ENCODE data around the gene MARF1. TPM values are rescaled to one million over a fixed set of nuclear protein-coding genes. Genes with fewer than 3 reads are reported as not detected.

MARF1 gene
- total RNA-seq, 1 experiment from 2014 or later = 68.1 TPM

- TF ChIP-seq EZH2 (IDR thresholded peaks at IDR 0.05; ENCODE audit: low read depth) (no peak), CTCF (conservative IDR thresholded peaks at IDR 0.05) (no peak)
- H3K27me3 ChIP-seq (ENCODE audit: insufficient read depth, low read depth) = no peaks in the 10 kb centered on the region
- no peaks in the 10 kb centered on the region for H3K9me3 ChIP-seq (ENCODE audit: insufficient read depth, low read depth)
- H4K20me1 ChIP-seq (ENCODE audit: insufficient read depth) = no peaks in the 10 kb centered on the region
- H3K79me2 ChIP-seq (ENCODE audit: low read depth) = peaks cover 18% of the 10 kb centered on the region; the same call in 1 of the 2 replicates
- H3K4me1 ChIP-seq (replicated peaks; ENCODE audit: insufficient read depth) = peaks cover 22% of the 10 kb centered on the region
- CTCF ChIA-PET = interaction anchor here (0.6 kb wide), 2 partner anchors 19 to 57 kb away, joined by 3 to 8 read pairs; no protein-coding TSS in a partner anchor
- BruUV-seq (replicated peaks) = no TSS peak
- POLR2A ChIA-PET (ENCODE audit: unreplicated experiment) = interaction anchor here (0.6 kb wide), 1 partner anchor 24 kb away, joined by 7 read pairs; no protein-coding TSS in a partner anchor
- no peaks in the 10 kb centered on the region for H3K9me2 ChIP-seq (ENCODE audit: insufficient read depth)
- intact Hi-C loops (cut with micrococcal nuclease; ENCODE audit: unreplicated experiment) = no loop called here
- no peak for DNase-seq
- H3K36me3 ChIP-seq (ENCODE audit: low read depth) = peaks cover 25% of the 10 kb centered on the region; the same call in 1 of the 2 replicates
- H2AFZ ChIP-seq = no peak overlapping the region
- peaks cover 34% of the 10 kb centered on the region for H3F3A ChIP-seq (ENCODE audit: insufficient read depth, low read depth)
- H3K27ac ChIP-seq = peak overlapping the region; percentile 41
- H3K4me2 ChIP-seq = no peak overlapping the region; the same call in 1 of the 2 replicates
- H3K4me3 ChIP-seq = no peak overlapping the region
These were observed 28.7 kb upstream of the MARF1 start for GRCh38 chr16:15671530-15672117.

- Histone ChIP-seq H3K9me2 (ENCODE audit: insufficient read depth) (no peaks in the 10 kb centered on the region), H3K27me3 (ENCODE audit: insufficient read depth, low read depth) (no peaks in the 10 kb centered on the region), H3K4me3 (no peak overlapping the region), H3K4me2 (no peak overlapping the region), H3K4me1 (replicated peaks; ENCODE audit: insufficient read depth) (peaks cover 10% of the 10 kb centered on the region), H3K9me3 (ENCODE audit: insufficient read depth, low read depth) (no peaks in the 10 kb centered on the region), H3K27ac (no peak overlapping the region), H4K20me1 (ENCODE audit: insufficient read depth) (no peaks in the 10 kb centered on the region), H3K79me2 (ENCODE audit: low read depth) (peaks cover 5% of the 10 kb centered on the region; the same call in 1 of the 2 replicates), H3F3A (ENCODE audit: insufficient read depth, low read depth) (peaks cover 22% of the 10 kb centered on the region), H3K36me3 (ENCODE audit: low read depth) (peaks cover 21% of the 10 kb centered on the region), H2AFZ (no peak overlapping the region)
- TF ChIP-seq CTCF (conservative IDR thresholded peaks at IDR 0.05) = no peak
- TF ChIP-seq EZH2 (IDR thresholded peaks at IDR 0.05; ENCODE audit: low read depth) = no peak
- DNase-seq = no peak
- ChIA-PET CTCF (no interaction called here), POLR2A (ENCODE audit: unreplicated experiment) (no interaction called here)
- intact Hi-C loops (cut with micrococcal nuclease; ENCODE audit: unreplicated experiment) = no loop called here
- no TSS peak for BruUV-seq (replicated peaks)
These were observed 24.3 kb upstream of the MARF1 start for GRCh38 chr16:15667091-15667742.

- Histone ChIP-seq H3K27me3 (ENCODE audit: insufficient read depth, low read depth) (no peaks in the 10 kb centered on the region), H3K36me3 (ENCODE audit: low read depth) (peaks cover 20% of the 10 kb centered on the region), H3K4me2 (no peak overlapping the region), H3K79me2 (ENCODE audit: low read depth) (peaks cover 7% of the 10 kb centered on the region), H3F3A (ENCODE audit: insufficient read depth, low read depth) (peaks cover 1% of the 10 kb centered on the region; the same call in 1 of the 2 replicates), H3K27ac (no peak overlapping the region), H2AFZ (no peak overlapping the region), H3K9me3 (ENCODE audit: insufficient read depth, low read depth) (no peaks in the 10 kb centered on the region), H3K9me2 (ENCODE audit: insufficient read depth) (no peaks in the 10 kb centered on the region), H4K20me1 (ENCODE audit: insufficient read depth) (no peaks in the 10 kb centered on the region), H3K4me1 (replicated peaks; ENCODE audit: insufficient read depth) (no peaks in the 10 kb centered on the region), H3K4me3 (no peak overlapping the region)
- POLR2A ChIA-PET (ENCODE audit: unreplicated experiment) = no interaction called here
- intact Hi-C loops (cut with micrococcal nuclease; ENCODE audit: unreplicated experiment) = no loop called here
- no TSS peak for BruUV-seq (replicated peaks)
- DNase-seq = no peak
- CTCF ChIA-PET = interaction anchor here (0.6 kb wide), 1 partner anchor 39 kb away, joined by 3 read pairs; no protein-coding TSS in a partner anchor
- TF ChIP-seq CTCF (conservative IDR thresholded peaks at IDR 0.05) = no peak
- TF ChIP-seq EZH2 (IDR thresholded peaks at IDR 0.05; ENCODE audit: low read depth) = no peak
These were observed 22.2 kb upstream of the MARF1 start for GRCh38 chr16:15665107-15665506.
